Activated CD8-positive, alpha-beta memory T cell treated with anti-CD3 and anti-CD28 coated beads, Interleukin-2, amount 50 U/mL, for 24 hours (primary cell): Measurements from ENCODE around the gene SMS.

Experiments
- DNase-seq: peaks from one replicate; pipeline ENCODE4 v3.0.0-alpha.2; 2020; ENCODE audit errors: extremely low read depth

SMS gene

DNA sequence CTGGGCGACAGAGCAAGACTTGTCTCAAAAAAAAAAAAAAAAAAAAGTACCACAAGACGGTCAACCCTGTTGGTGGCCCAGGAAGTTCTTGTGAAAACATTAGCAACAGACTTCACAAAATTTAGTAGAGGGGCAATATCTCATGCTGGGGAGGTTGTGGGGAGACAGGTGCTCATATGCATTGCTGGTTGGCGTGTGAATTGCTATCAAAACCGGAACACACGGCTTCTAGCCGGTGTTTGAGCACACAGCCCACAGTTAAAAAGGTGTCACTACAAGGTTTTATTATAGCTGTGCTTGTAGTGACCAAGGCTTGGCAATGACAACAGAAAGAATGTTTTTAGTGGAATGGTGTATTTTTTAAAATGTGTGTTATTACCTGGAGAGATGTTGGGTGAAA, 41.8 kb downstream of the SMS start:
- DNase-seq, result no peak

DNA sequence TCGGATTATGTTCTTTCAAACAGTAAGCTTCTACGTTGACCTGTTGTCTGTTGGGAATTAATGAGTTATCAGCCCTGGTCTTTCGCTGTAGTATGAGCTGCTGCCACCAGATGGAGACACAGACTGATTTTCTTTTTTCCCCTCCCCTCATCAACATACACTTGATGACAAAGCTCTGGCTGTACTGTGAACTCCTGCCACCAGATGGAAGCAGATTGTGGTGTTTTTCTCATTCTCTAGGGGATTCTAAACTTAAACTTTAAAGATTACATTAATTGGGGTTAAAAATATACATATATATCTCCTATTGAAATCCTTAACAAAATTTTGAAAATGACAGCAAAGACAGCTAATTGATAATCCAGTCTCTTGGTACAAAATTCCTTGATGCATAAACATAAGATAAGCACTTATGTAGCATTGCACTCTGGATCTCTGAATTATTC, 44.8 kb downstream of the SMS start:
- peak; percentile 18 for DNase-seq

DNA sequence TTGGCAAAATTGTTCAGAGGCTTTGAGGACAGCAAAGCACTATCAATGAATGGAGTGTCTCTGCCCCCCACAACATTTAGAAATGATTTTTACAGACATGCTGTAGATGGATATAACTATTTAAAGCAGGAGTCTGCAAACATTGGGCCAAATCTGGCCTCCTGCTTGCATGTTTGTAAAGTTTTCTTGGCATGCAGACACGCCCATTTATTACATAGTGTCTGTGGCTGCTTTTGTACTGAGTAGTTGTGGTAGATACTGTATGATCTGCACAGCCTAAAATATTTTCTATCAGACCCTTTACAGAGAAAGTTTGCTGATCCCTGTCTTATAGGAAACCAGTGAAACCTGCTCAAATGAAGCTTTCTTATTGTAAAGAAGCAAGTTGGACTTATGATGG, 46.1 kb downstream of the SMS start:
- no peak for DNase-seq

DNA sequence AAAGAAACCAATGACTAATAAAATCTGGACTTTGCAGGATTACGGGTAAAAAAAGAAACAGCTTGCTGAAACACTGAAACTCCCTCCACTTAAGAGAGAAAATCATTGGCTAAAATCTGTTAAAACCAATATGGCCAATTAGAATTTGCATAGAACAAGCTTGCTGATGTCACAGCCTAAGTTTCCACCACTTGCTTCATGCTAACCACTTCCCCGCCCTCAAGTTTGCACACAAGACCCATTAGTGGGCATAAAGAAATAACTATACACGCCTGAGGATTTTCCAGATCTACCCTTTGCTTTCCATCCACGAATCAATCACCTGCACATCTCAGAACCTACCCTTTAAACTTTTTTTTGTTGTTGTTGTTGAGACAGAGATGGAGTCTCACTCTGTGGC, 48.9 kb downstream of the SMS start:
- no peak for DNase-seq

DNA sequence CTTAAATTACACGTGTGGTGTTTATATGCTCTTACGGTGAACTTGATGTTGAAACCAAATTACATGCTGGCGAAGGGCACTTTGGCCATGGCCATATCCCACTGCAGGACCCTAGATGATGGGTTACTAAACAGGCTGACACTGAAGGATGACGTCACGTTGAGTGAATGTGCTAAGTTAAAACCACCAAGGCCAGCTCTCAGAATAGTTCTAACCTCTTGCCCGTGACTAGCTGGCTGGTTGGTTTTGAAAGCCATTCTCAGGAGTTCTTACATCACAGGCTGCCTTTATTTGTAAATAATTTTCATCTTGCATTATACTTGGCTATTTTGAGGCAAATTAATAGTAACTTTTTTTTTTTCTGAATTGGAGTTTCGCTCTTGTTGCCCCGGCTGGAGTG, 50.3 kb downstream of the SMS start:
- DNase-seq, result no peak

DNA sequence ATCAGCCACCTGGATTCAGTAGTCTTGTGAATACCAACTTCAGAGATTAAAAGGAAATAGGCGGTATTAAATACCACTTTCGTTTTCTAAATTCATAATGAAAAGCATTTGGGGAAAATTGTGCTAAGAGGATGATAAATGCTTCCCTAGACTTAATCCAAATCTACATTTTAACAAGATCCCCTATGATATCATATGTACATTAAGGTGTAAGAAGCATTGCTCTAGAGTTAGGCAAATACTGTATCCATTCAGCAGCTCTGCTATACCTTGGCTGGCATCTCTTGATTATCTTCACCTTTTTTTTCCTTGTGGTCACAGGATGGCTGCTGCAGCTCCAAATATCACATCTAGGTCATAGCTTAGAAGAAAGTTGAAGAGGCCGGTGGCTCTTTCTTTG, 51.0 kb downstream of the SMS start:
- no peak for DNase-seq

DNA sequence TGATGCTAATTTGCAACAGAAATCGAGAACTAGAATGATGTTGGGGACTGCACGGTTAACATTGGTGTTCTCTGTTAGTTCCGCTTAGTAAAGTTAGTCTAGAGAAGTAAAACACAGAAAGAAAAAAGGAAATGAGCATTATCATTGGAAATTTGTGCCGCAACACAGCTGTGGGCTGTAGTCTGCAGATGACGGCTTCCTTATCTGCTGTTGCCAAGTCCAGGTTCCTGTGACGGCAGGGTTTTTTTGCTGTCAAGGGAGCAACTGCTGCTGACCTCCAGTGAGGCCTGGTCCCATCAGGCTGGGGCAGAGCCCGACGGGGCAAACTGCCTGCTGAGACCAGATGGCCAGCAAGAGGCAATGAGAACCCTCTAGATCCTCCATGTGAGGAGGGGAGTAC, 52.8 kb downstream of the SMS start:
- DNase-seq, result no peak

DNA sequence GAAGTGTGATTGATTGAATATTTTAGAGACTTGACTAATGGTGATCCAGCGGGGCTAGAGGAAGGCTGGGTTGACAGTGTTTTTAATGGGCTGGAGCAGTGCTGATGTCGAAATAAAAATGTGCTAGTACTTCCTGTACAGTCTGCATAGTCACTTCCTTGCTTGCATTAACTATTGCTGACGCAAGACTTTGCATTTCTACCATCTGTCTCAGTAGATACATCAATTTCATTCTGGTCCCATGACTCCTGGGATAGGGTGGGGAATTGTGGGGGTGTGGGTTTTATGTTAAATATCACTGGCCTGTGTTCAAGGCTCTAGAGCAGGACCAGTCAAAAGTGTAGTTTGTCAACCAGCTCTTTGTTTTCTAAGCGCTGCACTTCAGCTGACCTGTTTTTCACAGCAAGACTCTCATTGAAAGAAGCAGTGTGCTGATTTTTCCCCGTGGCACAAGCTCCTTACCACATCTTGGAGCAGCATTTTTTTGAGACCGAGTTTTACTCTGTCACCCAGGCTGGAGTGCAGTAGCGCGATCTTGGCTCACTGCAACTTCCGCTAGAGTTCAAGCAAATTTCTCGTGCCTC, 56.5 kb downstream of the SMS start:
- no peak for DNase-seq

DNA sequence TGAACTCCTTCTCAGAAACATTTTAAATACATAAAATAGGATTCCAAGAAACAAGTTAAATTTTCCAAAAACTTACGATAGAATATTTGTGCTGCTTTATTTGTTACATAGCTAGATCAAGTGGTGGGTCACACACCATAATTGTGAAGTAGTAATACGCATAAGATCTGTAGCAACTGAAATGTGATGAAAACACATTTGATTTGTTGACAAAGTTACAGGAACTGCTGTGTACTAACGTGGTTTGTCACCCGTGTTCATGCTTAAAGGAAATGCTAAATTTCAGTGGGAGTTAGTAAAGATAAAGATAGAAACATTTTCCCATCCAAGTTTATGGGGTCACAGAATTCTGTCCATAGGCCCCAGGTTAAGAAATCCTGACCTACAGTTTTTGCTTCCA, 57.5 kb downstream of the SMS start:
- DNase-seq, result no peak

DNA sequence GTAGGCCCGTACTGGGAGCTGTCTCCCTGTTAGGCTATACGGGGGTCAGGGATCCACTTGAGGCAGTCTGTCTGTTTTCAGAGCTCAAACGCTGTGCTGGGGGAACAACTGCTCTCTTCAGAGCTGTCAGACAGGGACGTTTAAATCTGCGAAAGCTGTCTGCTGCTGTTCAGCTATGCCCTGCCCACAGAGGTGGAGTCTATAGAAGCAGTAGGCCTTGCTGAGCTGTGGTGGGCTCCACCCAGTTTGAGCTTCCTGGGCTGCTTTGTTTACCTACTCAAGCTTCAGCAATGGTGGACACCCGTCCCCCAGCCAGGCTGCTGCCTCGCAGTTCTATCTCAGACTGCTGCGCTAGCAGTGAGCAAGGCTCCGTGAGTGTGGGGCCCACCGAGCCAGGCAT, 64.4 kb downstream of the SMS start:
- no peak for DNase-seq

DNA sequence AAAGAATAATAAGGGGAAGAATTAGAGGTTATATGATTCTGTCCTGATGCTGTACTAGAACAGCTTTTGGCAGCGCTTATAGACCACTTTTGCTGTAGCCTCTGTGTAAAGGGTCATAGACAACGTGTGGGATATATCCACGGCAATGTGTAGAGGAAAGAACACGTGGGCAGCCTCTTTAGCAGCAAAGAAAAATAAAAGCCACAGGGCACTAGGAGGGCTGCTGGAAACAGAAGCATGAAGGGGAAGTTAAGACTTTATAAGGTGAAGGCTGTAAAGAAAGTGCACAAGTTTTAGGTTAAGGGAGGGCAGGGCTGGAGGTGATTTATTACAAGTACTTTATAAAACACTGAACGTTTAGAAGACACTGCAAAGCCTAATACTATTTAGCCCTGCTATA, 71.5 kb downstream of the SMS start:
- DNase-seq, result no peak

DNA sequence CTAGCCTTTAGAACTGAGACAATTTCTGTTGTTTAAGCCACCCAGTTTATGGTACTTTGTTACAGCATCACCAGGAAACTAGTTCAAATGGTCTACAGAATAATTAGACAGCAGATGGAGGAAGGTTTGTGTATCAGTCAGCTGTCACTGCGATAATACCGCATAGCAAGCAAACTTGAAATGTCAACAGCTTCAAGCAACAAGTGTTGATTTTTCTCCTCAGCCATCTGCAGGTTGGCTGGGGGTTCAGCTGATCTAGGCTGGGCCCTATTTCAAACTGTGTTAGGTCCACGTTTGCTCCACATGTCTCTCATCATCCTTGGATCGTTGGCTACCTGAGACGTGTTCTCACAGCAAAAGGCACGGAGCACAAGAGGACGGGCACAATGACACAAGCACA, 72.4 kb downstream of the SMS start:
- DNase-seq, result no peak

DNA sequence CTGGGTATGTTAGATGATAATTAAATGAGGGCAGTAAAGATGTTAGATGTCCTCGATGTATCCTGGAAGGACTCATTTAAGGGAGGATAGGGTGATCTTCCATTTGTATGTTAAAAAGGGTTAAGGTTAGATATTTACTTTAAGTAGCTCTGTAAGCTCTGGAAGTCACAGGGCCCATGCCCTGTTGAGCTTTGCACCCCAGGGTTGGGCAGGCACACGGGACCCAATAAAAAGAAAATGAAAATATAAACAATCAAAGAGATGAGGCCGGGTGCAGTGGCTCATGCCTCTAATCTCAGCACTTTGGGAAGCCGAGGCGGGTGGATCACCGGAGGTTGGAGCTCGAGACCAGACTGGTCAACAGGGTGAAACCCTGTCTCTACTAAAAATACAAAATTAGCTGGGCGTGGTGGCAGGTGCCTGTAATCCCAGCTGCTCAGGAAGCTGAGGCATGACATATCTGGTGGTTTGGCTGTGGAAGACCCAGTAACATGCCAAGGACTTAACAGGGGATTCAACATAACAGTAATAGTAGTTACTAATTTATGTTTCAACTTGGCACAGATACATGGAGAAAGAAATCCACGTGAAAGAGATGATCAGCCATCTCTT, 74.7 kb downstream of the SMS start:
- no peak for DNase-seq

DNA sequence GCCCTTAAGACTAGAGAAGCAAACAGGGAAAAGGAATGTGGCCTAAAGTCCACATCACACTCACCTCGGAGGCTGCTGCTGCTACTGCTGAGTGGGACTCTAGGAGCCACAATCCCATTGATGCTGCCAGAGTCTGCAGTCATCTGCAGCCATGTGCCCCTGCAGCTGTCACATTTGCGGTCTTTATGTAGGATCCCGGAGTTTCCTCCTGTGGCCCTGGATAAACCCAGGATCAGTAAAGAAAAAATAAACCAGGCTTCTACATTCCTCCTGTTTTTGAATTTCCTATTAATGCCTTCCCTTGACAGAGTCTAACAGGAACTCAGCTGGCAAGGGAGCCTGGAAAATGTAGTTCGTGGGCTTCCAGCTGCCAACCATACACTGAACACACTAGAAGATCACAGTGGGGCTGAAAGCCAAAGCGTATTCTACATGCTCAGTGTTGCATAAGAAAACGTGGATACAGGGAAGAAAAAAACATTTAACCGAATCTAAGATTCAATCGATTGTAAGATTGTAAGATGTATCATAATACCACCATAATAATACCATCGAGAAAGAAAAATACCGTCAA, 81.3 kb downstream of the SMS start:
- DNase-seq, result no peak

DNA sequence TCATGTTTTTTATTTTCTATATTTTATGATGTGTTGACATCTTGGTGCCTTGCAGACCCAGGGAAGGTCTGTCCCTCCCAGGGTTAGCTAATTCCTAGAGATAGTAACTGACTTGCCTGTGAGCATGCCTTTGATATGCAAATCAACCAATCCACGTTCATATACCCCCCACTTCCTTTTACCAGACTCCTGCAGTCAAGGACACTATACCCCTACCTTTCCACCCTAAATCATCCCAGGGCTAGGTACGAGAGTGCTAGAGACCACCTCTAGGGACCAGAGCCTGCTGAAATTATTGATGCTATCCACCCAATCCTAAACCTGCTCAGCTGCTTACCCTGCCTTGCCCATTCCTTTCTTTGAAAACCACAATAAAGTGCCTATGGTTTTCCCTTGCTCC, 84.1 kb downstream of the SMS start:
- no peak for DNase-seq

DNA sequence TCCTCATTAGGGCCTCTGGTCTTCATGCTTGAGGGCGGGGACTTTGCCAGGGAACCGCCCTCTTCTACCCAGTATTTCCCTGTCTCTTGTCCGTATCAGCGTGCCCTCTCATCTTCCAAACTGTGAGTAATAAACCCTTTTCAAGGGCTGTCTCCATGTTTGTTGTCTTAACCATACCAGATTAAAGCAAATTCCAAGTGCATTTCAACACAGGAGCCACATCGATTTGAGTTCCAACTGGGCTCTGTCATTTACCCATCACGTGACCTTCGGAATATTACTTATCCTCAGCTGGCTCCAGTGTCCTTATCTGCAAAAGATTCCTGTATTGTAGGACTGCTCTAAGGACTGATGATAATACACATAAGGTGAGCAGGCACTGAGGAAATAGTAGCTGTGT, 85.2 kb downstream of the SMS start:
- DNase-seq, result no peak

DNA sequence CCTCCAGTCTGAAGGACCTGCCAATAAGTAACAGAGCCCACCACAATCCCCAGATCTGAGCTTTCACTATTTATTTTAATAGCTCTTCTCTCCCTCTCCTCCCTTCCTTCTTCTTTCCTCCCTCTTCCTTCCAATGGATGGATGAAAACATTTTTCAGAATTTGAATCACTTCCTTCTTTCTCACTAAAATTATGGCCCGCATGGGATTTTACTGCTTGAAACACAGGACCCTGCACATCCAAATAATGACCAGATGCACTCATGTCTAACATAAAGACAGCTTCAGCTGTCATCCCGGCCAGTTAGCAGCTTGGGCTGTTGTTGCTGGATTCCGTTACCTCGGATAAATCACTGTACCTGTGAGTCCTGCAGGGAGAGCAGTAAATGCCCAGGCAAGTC, 86.2 kb downstream of the SMS start:
- DNase-seq, result no peak

DNA sequence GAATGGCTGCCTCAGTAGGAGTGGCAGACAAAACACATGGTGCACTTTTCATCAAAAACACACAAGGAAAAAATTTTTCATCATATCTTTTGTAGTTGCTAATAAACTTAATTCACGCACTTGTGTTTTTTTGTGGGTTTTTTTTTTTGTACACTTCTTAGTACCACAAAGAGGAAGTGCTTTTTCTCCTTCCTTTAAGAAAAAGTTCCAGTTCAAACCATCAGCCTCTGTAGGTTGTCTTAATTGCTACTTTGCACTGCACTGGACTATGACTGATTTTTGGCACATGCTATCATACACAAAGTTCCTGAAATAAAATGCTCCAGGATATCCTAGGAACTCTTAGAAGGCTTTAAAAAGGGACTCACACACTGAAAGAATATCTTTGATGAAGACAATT, 91.6 kb downstream of the SMS start, which contains the start of gene PHEX:
Gene PHEX, plus strand, starts transcription at position 242 of the 400 bp plus-strand sequence. CDS start 681 bp downstream, outside the sequence.
- no peak for DNase-seq

DNA sequence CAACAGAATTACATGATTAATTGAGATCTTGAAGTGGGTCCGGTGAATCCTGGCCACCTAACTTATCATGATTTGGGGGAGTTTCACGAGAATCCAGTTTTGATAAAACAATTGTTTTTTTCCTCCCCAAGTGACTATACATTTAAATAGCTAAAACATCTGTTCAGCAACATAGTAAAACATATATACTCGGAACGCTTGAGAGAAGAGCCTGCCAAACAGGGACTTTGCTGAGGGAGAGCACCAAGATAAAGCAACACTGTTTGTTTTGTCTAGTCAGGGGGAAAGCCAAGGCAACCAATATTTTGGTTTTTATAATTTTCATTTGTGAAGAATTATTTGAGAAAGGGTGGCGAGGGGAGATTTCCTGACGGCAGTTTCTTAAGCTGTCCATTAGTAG, 92.0 kb downstream of the SMS start:
- no peak for DNase-seq

DNA sequence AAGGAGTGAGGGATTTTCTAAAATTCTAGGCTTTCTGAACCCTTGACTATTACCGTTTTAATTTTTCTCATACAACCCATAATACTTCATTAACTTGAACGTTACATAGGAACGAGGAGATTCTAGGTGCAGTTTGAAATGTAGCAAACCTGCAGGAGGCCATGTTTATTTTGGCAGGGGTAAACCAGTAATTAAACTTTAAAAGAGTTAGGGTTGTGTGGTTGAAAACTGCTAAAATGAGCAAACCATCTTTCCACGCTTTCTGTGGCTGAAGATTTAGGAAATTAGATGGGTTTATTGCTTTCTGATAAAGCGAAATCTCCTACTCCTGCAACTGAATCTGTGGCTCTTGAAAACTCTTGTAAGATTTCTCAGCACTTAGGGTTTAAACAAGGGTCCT, 93.3 kb downstream of the SMS start:
- DNase-seq, result no peak

DNA sequence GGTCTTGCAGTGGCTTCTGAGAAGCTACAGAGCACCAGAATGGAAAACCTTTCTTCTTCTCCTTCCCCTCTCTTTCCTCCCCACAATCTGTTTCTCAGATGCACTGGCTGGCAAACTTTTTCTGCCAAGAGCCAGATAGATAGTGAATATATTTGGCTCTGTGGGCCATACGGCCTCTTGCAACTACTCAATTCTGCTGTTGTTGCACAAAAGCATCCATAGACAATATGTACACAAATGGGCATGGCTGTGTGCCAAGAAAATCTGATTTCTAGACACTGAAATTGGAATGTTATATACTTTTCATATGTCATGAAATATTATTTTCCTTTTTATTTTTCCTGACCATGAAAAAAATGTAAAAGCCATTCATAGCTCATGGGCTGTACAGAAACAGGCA, 94.7 kb downstream of the SMS start:
- DNase-seq, result no peak

DNA sequence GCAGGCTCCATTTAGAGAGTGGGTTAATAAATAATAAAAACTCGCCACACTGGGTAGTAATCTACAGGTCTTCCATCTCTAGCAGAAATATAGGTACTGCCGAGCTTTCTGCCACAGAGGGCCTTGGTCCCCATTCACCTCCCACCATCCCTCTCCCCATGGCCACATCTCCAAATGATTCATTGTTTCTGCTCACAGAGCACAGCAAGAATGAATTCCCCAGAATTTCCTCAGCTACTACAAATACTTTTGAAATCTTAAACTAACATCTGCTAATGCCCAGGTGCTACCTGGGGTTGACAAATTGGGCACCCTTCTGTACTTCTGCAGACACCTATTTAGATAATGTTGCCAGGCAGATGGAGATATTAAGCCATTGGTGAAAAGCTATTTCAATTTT, 96.7 kb downstream of the SMS start:
- DNase-seq, result no peak

DNA sequence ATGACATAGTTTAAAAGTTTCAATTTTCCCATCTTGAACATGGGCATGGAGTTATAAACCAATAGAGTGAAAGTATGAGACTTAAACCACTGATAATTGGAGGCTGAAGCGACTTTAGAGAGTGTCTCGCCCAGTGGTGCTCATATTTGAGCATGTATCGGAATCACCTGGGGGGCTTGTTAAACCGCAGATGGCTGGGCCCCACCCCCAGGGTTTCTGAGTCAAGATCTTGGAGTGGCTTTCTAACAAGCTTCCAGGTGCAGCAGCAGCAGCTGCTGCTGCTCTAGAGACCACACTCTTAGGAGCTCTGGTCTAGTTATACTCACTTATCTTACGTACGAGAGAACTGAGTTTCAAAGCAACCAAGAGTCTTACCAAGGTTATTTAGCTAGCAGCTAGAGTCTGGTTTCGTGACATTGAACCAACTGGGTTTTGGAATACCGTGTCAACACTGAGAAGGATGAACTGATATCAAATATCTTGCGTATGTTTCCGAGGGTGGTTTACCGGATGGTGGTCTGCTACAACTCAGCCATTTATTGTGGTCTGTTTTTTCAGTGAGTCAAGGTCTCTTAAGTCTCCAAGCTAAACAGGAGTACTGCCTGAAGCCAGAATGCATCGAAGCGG, 97.5 kb downstream of the SMS start:
- no peak for DNase-seq
